ENCODE data around the gene CFAP74.

CFAP74 gene

DNA sequence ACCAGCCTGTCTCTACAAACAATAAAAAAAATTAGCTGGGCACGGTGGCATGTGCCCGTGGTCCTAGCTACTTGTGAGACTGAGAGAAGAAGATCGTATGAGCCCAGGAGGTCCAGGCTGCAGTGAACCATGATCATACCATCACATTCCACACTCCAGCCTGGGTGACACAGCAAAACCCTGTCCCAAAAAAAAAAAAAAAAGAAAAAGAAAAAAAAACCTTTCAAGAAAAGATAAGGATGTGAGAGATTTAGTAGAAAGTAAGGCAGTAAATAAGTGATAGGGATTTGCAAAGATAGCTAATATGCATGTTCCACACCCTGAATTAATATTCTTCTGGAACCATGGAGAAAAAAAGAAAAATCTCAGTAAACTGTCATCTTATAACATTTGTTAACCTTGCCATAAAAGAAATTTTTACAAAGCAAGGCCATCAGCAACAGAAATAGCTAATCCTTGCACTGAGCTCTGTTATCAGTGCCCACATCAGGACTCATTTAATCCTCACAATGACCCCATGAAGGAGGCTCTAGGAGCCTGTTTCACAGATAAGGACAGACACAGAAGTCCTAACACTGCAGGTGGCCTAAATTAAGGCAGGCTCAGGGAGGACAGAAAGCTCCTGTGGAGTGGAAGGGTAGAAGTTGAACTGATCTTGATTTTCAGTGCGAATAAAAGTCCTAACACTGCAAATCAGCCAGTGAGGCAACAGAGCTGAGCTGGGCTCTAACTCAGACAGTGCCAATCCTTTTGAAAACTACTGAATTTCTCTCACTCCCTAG, 120.3 kb downstream of the CFAP74 start:
- no peak for DNase-seq (ENCODE audit: extremely low read depth, low read depth)
- TF ChIP-seq, protein P1, sequence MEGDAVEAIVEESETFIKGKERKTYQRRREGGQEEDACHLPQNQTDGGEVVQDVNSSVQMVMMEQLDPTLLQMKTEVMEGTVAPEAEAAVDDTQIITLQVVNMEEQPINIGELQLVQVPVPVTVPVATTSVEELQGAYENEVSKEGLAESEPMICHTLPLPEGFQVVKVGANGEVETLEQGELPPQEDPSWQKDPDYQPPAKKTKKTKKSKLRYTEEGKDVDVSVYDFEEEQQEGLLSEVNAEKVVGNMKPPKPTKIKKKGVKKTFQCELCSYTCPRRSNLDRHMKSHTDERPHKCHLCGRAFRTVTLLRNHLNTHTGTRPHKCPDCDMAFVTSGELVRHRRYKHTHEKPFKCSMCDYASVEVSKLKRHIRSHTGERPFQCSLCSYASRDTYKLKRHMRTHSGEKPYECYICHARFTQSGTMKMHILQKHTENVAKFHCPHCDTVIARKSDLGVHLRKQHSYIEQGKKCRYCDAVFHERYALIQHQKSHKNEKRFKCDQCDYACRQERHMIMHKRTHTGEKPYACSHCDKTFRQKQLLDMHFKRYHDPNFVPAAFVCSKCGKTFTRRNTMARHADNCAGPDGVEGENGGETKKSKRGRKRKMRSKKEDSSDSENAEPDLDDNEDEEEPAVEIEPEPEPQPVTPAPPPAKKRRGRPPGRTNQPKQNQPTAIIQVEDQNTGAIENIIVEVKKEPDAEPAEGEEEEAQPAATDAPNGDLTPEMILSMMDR (IDR thresholded peaks at IDR 0.05; ENCODE audit: low read depth, low read length): no peak

DNA sequence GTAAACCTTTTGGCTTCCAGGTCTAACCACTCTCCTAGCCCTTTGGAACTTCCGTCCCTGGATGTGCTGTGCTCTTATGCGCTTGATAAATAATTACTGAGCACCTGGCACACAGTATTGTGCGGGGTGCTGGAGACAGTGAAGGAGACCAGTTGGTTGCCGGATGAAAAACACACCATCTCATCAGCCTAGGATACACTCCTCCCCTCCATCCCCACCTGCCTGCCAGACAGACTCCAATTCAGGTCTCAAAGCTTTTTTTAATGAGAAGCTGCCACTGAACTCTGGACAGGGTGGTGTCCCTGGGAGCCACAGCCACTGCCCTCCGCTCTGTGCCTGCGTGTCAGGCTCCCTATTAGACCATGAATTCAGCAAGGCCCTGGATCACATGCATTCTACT, 121.9 kb downstream of the CFAP74 start:
- no peak for DNase-seq (ENCODE audit: extremely low read depth, low read depth)
- TF ChIP-seq, protein P1 (IDR thresholded peaks at IDR 0.05; ENCODE audit: low read depth, low read length): no peak

DNA sequence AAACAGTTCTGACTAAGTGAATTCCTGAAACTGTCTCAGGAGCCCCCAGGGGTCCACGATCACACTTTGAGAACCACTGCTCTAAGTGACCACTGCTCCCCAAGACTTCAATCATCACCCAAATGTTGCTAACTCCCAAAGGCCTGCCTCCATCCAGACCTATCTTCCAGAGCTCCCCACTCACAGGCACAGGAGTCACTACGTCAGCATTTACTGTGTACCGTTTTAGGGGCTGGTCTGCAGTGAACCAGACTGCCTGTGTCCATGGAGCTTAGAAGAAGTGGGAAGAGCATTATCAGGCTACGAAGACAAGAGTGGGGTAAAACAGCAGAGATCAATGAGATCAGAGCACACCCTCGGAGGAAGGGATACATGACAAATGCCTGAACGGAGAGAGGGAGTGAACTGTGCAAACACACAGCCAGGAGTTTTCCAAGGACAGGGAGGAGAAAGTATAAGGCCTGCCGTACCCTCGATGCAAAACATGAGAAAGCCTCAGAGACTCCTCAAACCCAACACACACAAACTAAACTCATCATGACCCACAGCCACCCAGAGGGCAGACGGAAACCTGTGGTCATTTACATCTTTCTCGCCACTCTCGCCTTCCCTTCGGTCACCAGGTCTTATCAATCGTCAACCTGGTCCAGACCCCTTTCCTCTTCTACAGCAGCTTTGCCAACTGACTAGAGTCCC, 122.8 kb downstream of the CFAP74 start:
- TF ChIP-seq, protein P1 (IDR thresholded peaks at IDR 0.05; ENCODE audit: low read depth, low read length): no peak
- no peak for DNase-seq (ENCODE audit: extremely low read depth, low read depth)

DNA sequence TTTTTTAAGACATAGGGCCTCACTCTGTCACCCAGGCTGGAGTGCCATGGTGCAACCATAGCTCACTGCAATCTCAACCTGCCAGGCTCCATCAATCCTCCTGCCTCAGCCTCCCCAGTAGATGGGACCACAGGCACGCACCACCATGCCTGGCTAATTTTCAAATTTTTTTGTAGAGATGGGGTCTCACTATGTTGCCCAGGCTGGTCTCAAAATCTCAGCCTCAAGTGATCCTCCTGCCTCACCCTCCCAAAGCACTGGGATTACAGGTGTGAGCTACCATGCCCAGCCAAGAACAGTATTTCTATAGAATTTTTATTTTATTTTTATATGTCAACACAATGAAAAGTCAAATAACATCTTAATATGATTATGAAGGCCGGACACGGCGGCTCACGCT, 123.6 kb downstream of the CFAP74 start:
- DNase-seq (ENCODE audit: extremely low read depth, low read depth): no peak
- TF ChIP-seq, protein P1 (IDR thresholded peaks at IDR 0.05; ENCODE audit: low read depth, low read length): no peak

DNA sequence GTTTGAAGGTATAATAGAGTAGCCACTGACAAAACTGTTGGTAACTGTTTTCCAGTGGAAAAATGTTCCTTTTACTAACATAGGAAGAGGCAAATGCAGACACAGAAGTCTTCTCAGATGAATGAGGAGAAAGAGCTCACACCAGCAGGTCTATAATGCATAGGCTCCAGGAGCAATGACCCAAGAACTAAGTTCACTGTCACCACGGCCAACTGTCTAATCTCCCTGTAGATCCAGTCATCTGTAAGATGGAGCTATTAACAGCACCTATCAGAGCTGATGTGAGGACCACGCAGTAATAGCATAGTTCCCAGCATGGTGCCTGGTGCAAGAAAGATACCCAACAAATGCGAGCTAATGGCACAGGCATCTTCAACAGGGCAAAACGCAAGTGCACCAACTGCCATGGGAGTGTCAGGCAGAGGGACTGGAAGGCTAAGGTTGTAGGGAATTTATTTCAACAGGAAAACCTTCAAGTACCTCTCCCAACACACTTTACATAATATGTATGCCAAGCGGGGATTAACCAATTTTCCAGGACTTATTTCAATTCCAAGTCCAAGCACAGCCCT, 125.6 kb downstream of the CFAP74 start:
- no peak for DNase-seq (ENCODE audit: extremely low read depth, low read depth)
- TF ChIP-seq, protein P1 (IDR thresholded peaks at IDR 0.05; ENCODE audit: low read depth, low read length): no peak

DNA sequence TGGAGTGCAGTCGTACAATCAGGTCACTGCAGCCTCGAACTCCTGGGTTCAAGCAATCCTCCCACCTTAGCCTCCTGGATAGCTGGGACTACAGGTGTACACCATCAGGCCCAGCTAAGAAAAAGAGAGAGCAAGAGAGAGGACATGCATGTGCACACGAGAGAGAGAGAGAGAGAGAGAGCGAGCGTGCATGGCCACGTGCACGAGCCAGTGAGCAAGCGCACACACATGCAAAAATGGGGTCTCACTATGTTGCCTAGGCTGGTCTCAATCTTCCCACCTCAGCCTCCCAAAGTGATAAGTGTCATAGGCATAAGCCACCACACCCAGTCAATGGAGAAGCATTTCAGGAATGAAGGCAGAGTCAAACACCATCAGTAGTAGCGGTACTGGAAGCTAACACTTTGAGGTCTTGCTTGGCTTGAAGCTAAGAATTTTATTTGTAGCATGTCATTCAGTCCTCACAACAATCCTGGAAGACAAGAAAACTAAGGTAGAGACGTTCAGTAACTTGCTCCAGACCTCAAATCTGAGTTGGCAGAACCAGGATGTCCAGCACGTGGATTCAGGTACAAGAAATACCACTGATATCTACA, 127.2 kb downstream of the CFAP74 start:
- TF ChIP-seq, protein P1 (IDR thresholded peaks at IDR 0.05; ENCODE audit: low read depth, low read length): no peak

DNA sequence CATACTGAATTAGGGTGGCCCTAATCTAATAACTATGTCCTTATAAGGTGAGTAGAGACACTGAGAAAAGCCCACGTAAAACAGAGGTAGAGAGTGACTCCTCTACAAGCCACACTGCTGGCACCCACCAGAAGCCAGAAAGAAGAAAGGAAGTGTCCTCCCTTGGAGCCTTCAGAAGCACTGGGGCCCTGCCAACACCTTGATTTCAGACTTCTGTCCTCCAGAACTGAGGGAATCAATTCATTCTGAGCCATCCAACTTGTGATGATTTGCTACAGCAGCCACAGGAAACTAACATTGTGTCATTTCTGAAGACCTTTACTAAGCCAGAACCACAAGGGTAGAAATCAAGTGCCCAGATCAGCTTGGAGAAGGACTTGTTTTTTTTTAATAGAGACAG, 127.7 kb downstream of the CFAP74 start:
- no peak for DNase-seq (ENCODE audit: extremely low read depth, low read depth)
- TF ChIP-seq, protein P1 (IDR thresholded peaks at IDR 0.05; ENCODE audit: low read depth, low read length): no peak

More for the DNA sequence above, 127.2 kb downstream of the CFAP74 start:
- no peak for DNase-seq (ENCODE audit: extremely low read depth, low read depth)

Measured in AG09319 (cell line).